H9 (cell line): ENCODE measurements around the gene EPB41L4B. TPM values are rescaled to one million over a fixed set of nuclear protein-coding genes. Genes with fewer than 3 reads are reported as not detected.

Experiments used
- DNase-seq: peaks from one replicate; pipeline ENCODE4 v3.0.0-alpha.2; 2017
- H2AFZ ChIP-seq: one replicate; pipeline ENCODE4 v1.6.1; 2013; ENCODE audit warnings: mild to moderate bottlenecking, low read length, control low read depth, moderate library complexity
- H2AK5ac ChIP-seq: 2 replicates; pipeline ENCODE4 v1.6.1; 2013; ENCODE audit warnings: low read length, control low read depth, mixed read lengths; ENCODE audit not compliant: insufficient read length
- H2BK120ac ChIP-seq: one replicate; pipeline ENCODE4 v1.6.1; 2013; ENCODE audit warnings: low read depth, mild to moderate bottlenecking, low read length, control low read depth, inconsistent platforms; ENCODE audit not compliant: poor library complexity, severe bottlenecking
- H2BK12ac ChIP-seq: 2 replicates; pipeline ENCODE4 v1.6.1; 2013; ENCODE audit warnings: low read length, control low read depth, mixed read lengths, low read depth; ENCODE audit not compliant: insufficient read length
- H2BK15ac ChIP-seq: 2 replicates; pipeline ENCODE4 v1.6.1; 2013; ENCODE audit warnings: low read depth, low read length, control low read depth
- H2BK20ac ChIP-seq: one replicate; pipeline ENCODE4 v1.6.1; 2013; ENCODE audit warnings: low read depth, mild to moderate bottlenecking, low read length, control low read depth, inconsistent platforms; ENCODE audit not compliant: poor library complexity, severe bottlenecking
- H2BK5ac ChIP-seq: 2 replicates; pipeline ENCODE4 v1.6.1; 2013; ENCODE audit warnings: low read length, control low read depth, mixed read lengths; ENCODE audit not compliant: insufficient read length
- H3K14ac ChIP-seq: 2 replicates; pipeline ENCODE4 v1.6.1; 2013; ENCODE audit warnings: low read length, control low read depth; ENCODE audit not compliant: insufficient read depth
- H3K18ac ChIP-seq: 2 replicates; pipeline ENCODE4 v1.6.1; 2013; ENCODE audit warnings: low read depth, mild to moderate bottlenecking, mixed read lengths, low read length, control low read depth; ENCODE audit not compliant: insufficient read length
- H3K23ac ChIP-seq: 2 replicates; pipeline ENCODE4 v1.6.1; 2013; ENCODE audit warnings: low read length, control low read depth, mixed read lengths, low read depth; ENCODE audit not compliant: insufficient read length
- H3K23me2 ChIP-seq: 2 replicates; pipeline ENCODE4 v1.6.1; 2013; ENCODE audit warnings: low read depth, mild to moderate bottlenecking, mixed read lengths, low read length, control low read depth; ENCODE audit not compliant: insufficient read length, poor library complexity, severe bottlenecking
- H3K27ac ChIP-seq: 2 replicates; pipeline ENCODE4 v1.5.1; 2013; ENCODE audit warnings: low read length, control low read depth, mixed read lengths, low read depth; ENCODE audit not compliant: insufficient read length
- H3K27me3 ChIP-seq: 2 replicates; pipeline ENCODE4 v1.6.1; 2013; ENCODE audit warnings: low read length, control low read depth, inconsistent platforms; ENCODE audit not compliant: insufficient read depth
- H3K4ac ChIP-seq: 2 replicates; pipeline ENCODE4 v1.6.1; 2013; ENCODE audit warnings: low read depth, mild to moderate bottlenecking, control low read depth, inconsistent platforms, low read length, moderate library complexity
- H3K4me1 ChIP-seq: 2 replicates; pipeline ENCODE4 v1.6.1; 2013; ENCODE audit warnings: low read length, control low read depth, inconsistent platforms; ENCODE audit not compliant: insufficient read depth
- H3K4me2 ChIP-seq: 2 replicates; pipeline ENCODE4 v1.6.1; 2013; ENCODE audit warnings: low read length, control low read depth, mixed read lengths; ENCODE audit not compliant: insufficient read length, insufficient read depth
- H3K56ac ChIP-seq: 2 replicates; pipeline ENCODE4 v1.6.1; 2013; ENCODE audit warnings: low read depth, mild to moderate bottlenecking, mixed read lengths, low read length, control low read depth; ENCODE audit not compliant: insufficient read length
- H3K79me1 ChIP-seq: 2 replicates; pipeline ENCODE4 v1.6.1; 2013; ENCODE audit warnings: low read depth, mild to moderate bottlenecking, moderate library complexity, low read length, control low read depth, inconsistent platforms; ENCODE audit not compliant: insufficient read depth, poor library complexity, severe bottlenecking
- H3K79me2 ChIP-seq: 2 replicates; pipeline ENCODE4 v1.6.1; 2013; ENCODE audit warnings: low read length, control low read depth, inconsistent platforms; ENCODE audit not compliant: insufficient read depth
- H3K9ac ChIP-seq: 2 replicates; pipeline ENCODE4 v1.6.1; 2013; ENCODE audit warnings: low read length, control low read depth, mixed read lengths; ENCODE audit not compliant: insufficient read length; ENCODE audit errors: extremely low read depth
- H3K9me3 ChIP-seq: one replicate; pipeline ENCODE4 v1.6.1; 2013; ENCODE audit warnings: low read depth, low read length, inconsistent platforms; ENCODE audit not compliant: control insufficient read depth
- H3T11ph ChIP-seq: one replicate; pipeline ENCODE4 v1.6.1; 2013; ENCODE audit warnings: mild to moderate bottlenecking, low read length, control low read depth, inconsistent platforms
- H4K20me1 ChIP-seq: one replicate; pipeline ENCODE4 v1.6.1; 2013; ENCODE audit not compliant: control insufficient read depth, insufficient read length, insufficient read depth
- H4K5ac ChIP-seq: 2 replicates; pipeline ENCODE4 v1.6.1; 2013; ENCODE audit warnings: low read depth, mild to moderate bottlenecking, mixed read lengths, low read length, control low read depth; ENCODE audit not compliant: insufficient read length
- H4K8ac ChIP-seq: replicated peaks from 2 replicates; pipeline ENCODE4 v1.6.1; 2013; ENCODE audit warnings: low read length, control low read depth, mixed read lengths, low read depth; ENCODE audit not compliant: insufficient read length
- H4K91ac ChIP-seq: 2 replicates; pipeline ENCODE4 v1.6.1; 2013; ENCODE audit warnings: low read depth, mild to moderate bottlenecking, moderate library complexity, mixed read lengths, low read length, control low read depth; ENCODE audit not compliant: insufficient read length
- H3K27ac Mint-ChIP-seq, 3 experiments: 2 replicates in 2 of 3; 3 replicates in 1 of 3; pipeline ENCODE4 v1.8.0; 2020 to 2021; ENCODE audit warnings: mixed read lengths in 3 of 3, mild to moderate bottlenecking in 1 of 3, moderate library complexity in 1 of 3
- H3K27me3 Mint-ChIP-seq: 2 replicates; pipeline ENCODE4 v1.8.0; 2021; ENCODE audit warnings: low read depth, mild to moderate bottlenecking, moderate library complexity, mixed read lengths
- H3K36me3 Mint-ChIP-seq, 3 experiments: 2 replicates in 2 of 3; 3 replicates in 1 of 3; pipeline ENCODE4 v1.8.0; 2020 to 2021; ENCODE audit warnings: low read depth in 3 of 3, mixed read lengths in 3 of 3; ENCODE audit not compliant: insufficient read depth in 1 of 3
- H3K4me1 Mint-ChIP-seq, 2 experiments: 2 replicates each; pipeline ENCODE4 v1.8.0; 2020; ENCODE audit warnings: mixed read lengths in 2 of 2
- H3K4me3 Mint-ChIP-seq, 2 experiments: 2 replicates in 1 of 2; 3 replicates in 1 of 2; pipeline ENCODE4 v1.8.0; 2020 to 2021; ENCODE audit warnings: mild to moderate bottlenecking in 2 of 2, mixed read lengths in 2 of 2, moderate library complexity in 1 of 2
- H3K9me3 Mint-ChIP-seq, 2 experiments: 2 replicates in 1 of 2; 3 replicates in 1 of 2; pipeline ENCODE4 v1.8.0; 2020; ENCODE audit warnings: mild to moderate bottlenecking in 2 of 2, mixed read lengths in 2 of 2, moderate library complexity in 1 of 2
- total RNA-seq: library from RNA; stranded (reverse); gene quantifications from 2 replicates; pipeline ENCODE4 v1.2.1, GENCODE V29; 2021
- TF ChIP-seq, protein P1 (sequence below): fragments of 200-600 bp; sonication (generic); conservative IDR thresholded peaks from 3 replicates; pipeline ENCODE4 v1.8.0; 2021; ENCODE audit warnings: antibody characterized with exemption, mild to moderate bottlenecking

EPB41L4B gene
- total RNA-seq, 1 experiment from 2014 or later: 18.9 TPM

DNA sequence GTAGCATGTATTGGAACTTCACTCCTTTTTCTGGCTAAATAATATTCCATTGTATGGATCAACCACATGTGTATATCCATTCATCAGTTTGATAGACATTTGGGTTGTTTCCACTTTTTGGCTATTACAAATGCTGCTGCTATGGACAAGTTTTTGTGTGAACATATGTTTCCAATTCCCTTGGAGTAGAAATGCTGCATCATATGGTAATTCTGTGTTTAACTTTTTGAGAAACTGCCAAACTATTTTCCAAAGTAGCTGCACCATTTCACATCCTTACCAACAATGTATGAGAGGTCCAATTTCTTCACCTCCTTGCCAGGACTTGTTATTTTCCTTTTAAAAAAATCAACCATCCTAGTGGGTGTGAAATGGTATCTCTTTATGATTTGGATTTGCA lies 162.2 kb downstream of the EPB41L4B start:
- no peak overlapping the region for H2BK5ac ChIP-seq
- no peak overlapping the region for H3K23ac ChIP-seq
- no peaks in the 10 kb centered on the region for H3K79me2 ChIP-seq
- no peak for DNase-seq
- Mint-ChIP-seq H3K9me3 (peaks cover 8 to 11% of the 10 kb centered on the region in 2 experiments), H3K27me3 (peaks cover 9% of the 10 kb centered on the region), H3K4me1 (no peaks in the 10 kb centered on the region), H3K27ac (no peak overlapping the region), H3K4me3 (no peak overlapping the region), H3K36me3 (peaks cover 0 to 7% (median 4%) of the 10 kb centered on the region in 3 experiments; a peak in 5 of 7 replicates)
- H3K27me3 ChIP-seq: no peaks in the 10 kb centered on the region
- TF ChIP-seq, protein P1, sequence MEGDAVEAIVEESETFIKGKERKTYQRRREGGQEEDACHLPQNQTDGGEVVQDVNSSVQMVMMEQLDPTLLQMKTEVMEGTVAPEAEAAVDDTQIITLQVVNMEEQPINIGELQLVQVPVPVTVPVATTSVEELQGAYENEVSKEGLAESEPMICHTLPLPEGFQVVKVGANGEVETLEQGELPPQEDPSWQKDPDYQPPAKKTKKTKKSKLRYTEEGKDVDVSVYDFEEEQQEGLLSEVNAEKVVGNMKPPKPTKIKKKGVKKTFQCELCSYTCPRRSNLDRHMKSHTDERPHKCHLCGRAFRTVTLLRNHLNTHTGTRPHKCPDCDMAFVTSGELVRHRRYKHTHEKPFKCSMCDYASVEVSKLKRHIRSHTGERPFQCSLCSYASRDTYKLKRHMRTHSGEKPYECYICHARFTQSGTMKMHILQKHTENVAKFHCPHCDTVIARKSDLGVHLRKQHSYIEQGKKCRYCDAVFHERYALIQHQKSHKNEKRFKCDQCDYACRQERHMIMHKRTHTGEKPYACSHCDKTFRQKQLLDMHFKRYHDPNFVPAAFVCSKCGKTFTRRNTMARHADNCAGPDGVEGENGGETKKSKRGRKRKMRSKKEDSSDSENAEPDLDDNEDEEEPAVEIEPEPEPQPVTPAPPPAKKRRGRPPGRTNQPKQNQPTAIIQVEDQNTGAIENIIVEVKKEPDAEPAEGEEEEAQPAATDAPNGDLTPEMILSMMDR: no peak
- H3K4me2 ChIP-seq: no peak overlapping the region
- no peak overlapping the region for H3T11ph ChIP-seq
- H4K5ac ChIP-seq: no peak overlapping the region
- no peaks in the 10 kb centered on the region for H3K79me1 ChIP-seq
- no peak overlapping the region for H3K4ac ChIP-seq
- H3K9me3 ChIP-seq: peaks cover 4% of the 10 kb centered on the region
- no peak overlapping the region for H3K18ac ChIP-seq
- no peaks in the 10 kb centered on the region for H3K4me1 ChIP-seq
- H2BK12ac ChIP-seq: no peak overlapping the region
- H3K27ac ChIP-seq: no peak overlapping the region
- no peak overlapping the region for H3K14ac ChIP-seq
- H3K9ac ChIP-seq: no peak overlapping the region
- H4K91ac ChIP-seq: no peak overlapping the region
- H2BK120ac ChIP-seq: no peak overlapping the region
- peaks cover 2% of the 10 kb centered on the region for H3K23me2 ChIP-seq
- no peak overlapping the region for H2AK5ac ChIP-seq
- no peak overlapping the region for H2BK20ac ChIP-seq
- no peak overlapping the region for H2AFZ ChIP-seq
- no peak overlapping the region for H3K56ac ChIP-seq
- no peaks in the 10 kb centered on the region for H4K20me1 ChIP-seq
- no peak overlapping the region for H4K8ac ChIP-seq
- no peak overlapping the region for H2BK15ac ChIP-seq
